OCI-LY1 (cell line): ENCODE results near the gene PIP5K1C.

Experiments
- EZH2 ChIP-seq: fragments of 200-600 bp; sonication (generic), shearing (Covaris generic); IDR thresholded peaks from 2 replicates; pipeline ENCODE4 v1.8.0; 2017; ENCODE audit warnings: borderline replicate concordance, mixed run types, mild to moderate bottlenecking, antibody characterized with exemption, low read length, moderate library complexity, mixed read lengths
- TF ChIP-seq, protein P1 (sequence below): fragments of 200-600 bp; sonication (generic), shearing (Covaris generic); IDR thresholded peaks from 2 replicates; pipeline ENCODE4 v1.5.1; 2017; ENCODE audit warnings: mild to moderate bottlenecking, antibody characterized with exemption, low read length, moderate library complexity, mixed read lengths

- TF ChIP-seq, protein P1, sequence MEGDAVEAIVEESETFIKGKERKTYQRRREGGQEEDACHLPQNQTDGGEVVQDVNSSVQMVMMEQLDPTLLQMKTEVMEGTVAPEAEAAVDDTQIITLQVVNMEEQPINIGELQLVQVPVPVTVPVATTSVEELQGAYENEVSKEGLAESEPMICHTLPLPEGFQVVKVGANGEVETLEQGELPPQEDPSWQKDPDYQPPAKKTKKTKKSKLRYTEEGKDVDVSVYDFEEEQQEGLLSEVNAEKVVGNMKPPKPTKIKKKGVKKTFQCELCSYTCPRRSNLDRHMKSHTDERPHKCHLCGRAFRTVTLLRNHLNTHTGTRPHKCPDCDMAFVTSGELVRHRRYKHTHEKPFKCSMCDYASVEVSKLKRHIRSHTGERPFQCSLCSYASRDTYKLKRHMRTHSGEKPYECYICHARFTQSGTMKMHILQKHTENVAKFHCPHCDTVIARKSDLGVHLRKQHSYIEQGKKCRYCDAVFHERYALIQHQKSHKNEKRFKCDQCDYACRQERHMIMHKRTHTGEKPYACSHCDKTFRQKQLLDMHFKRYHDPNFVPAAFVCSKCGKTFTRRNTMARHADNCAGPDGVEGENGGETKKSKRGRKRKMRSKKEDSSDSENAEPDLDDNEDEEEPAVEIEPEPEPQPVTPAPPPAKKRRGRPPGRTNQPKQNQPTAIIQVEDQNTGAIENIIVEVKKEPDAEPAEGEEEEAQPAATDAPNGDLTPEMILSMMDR, result no peak
- TF ChIP-seq EZH2, result no peak
Observed at GRCh38 chr19:3604227-3604986, 95.9 kb downstream of the PIP5K1C start.
